ENCODE measurements around the gene ZNF582. TPM values are rescaled to one million over a fixed set of nuclear protein-coding genes. Genes with fewer than 3 reads are reported as not detected.

Gene ZNF582
- total RNA-seq, 1 donor from 2014 or later, result 4.2 TPM

- Mint-ChIP-seq H3K4me1 (peaks cover 19% of the 10 kb centered on the region), H3K27me3 (ENCODE audit: low read depth) (no peaks in the 10 kb centered on the region), H3K4me3 (peak overlapping the region; percentile 95), H3K27ac (ENCODE audit: unreplicated experiment) (peak overlapping the region; percentile 93), H3K9me3 (peaks cover 22% of the 10 kb centered on the region), H3K36me3 (ENCODE audit: low read depth) (peaks cover 38% of the 10 kb centered on the region)
- DNase-seq (ENCODE audit: low read depth, low spot score), result peak; percentile 57
- peak; percentile 31 for TF ChIP-seq CTCF (conservative IDR thresholded peaks at IDR 0.05)
Observed at GRCh38 chr19:56367829-56368711, 25.3 kb downstream of the ZNF582 start.

- Mint-ChIP-seq H3K36me3 (ENCODE audit: low read depth) (peaks cover 22% of the 10 kb centered on the region), H3K4me1 (no peaks in the 10 kb centered on the region), H3K27me3 (ENCODE audit: low read depth) (no peaks in the 10 kb centered on the region), H3K27ac (ENCODE audit: unreplicated experiment) (no peak overlapping the region), H3K9me3 (peaks cover 31% of the 10 kb centered on the region), H3K4me3 (no peak overlapping the region)
- no peak for TF ChIP-seq CTCF (conservative IDR thresholded peaks at IDR 0.05)
- no peak for DNase-seq (ENCODE audit: low read depth, low spot score)
Observed at GRCh38 chr19:56360841-56361240, 32.5 kb downstream of the ZNF582 start.

GRCh38 chr19:56356944-56357343 lies 36.4 kb downstream of the ZNF582 start:
- no peaks in the 10 kb centered on the region for H3K27me3 Mint-ChIP-seq (ENCODE audit: low read depth)
- peaks cover 26% of the 10 kb centered on the region for H3K9me3 Mint-ChIP-seq
- H3K4me3 Mint-ChIP-seq, result no peak overlapping the region
- no peak for DNase-seq (ENCODE audit: low read depth, low spot score)
- peaks cover 20% of the 10 kb centered on the region for H3K36me3 Mint-ChIP-seq (ENCODE audit: low read depth)
- no peak overlapping the region for H3K27ac Mint-ChIP-seq (ENCODE audit: unreplicated experiment)
- TF ChIP-seq CTCF (conservative IDR thresholded peaks at IDR 0.05), result no peak
- no peaks in the 10 kb centered on the region for H3K4me1 Mint-ChIP-seq

GRCh38 chr19:56355517-56355916 lies 37.8 kb downstream of the ZNF582 start:
- no peaks in the 10 kb centered on the region for H3K4me1 Mint-ChIP-seq
- H3K9me3 Mint-ChIP-seq, result peaks cover 22% of the 10 kb centered on the region

GRCh38 chr19:56351208-56351607 lies 42.1 kb downstream of the ZNF582 start:
- Mint-ChIP-seq H3K4me3 (no peak overlapping the region), H3K9me3 (peaks cover 10% of the 10 kb centered on the region), H3K4me1 (no peaks in the 10 kb centered on the region), H3K36me3 (ENCODE audit: low read depth) (peaks cover 5% of the 10 kb centered on the region), H3K27me3 (ENCODE audit: low read depth) (peaks cover 2% of the 10 kb centered on the region), H3K27ac (ENCODE audit: unreplicated experiment) (no peak overlapping the region)
- TF ChIP-seq CTCF (conservative IDR thresholded peaks at IDR 0.05), result no peak
- DNase-seq (ENCODE audit: low read depth, low spot score), result no peak

More at GRCh38 chr19:56355517-56355916, 37.8 kb downstream of the ZNF582 start:
- Mint-ChIP-seq H3K36me3 (ENCODE audit: low read depth) (peaks cover 13% of the 10 kb centered on the region), H3K27ac (ENCODE audit: unreplicated experiment) (no peak overlapping the region), H3K27me3 (ENCODE audit: low read depth) (no peaks in the 10 kb centered on the region), H3K4me3 (no peak overlapping the region)
- no peak for DNase-seq (ENCODE audit: low read depth, low spot score)
- no peak for TF ChIP-seq CTCF (conservative IDR thresholded peaks at IDR 0.05)

Data from neural crest cell (in vitro differentiated cells).